ENCODE results near the gene IMPDH1.
"Not testable (repeated sequence)": the region's sequence is repeated elsewhere in the genome, so short reads cannot be mapped to it uniquely, and the experiment has no call there.

IMPDH1 gene

DNA sequence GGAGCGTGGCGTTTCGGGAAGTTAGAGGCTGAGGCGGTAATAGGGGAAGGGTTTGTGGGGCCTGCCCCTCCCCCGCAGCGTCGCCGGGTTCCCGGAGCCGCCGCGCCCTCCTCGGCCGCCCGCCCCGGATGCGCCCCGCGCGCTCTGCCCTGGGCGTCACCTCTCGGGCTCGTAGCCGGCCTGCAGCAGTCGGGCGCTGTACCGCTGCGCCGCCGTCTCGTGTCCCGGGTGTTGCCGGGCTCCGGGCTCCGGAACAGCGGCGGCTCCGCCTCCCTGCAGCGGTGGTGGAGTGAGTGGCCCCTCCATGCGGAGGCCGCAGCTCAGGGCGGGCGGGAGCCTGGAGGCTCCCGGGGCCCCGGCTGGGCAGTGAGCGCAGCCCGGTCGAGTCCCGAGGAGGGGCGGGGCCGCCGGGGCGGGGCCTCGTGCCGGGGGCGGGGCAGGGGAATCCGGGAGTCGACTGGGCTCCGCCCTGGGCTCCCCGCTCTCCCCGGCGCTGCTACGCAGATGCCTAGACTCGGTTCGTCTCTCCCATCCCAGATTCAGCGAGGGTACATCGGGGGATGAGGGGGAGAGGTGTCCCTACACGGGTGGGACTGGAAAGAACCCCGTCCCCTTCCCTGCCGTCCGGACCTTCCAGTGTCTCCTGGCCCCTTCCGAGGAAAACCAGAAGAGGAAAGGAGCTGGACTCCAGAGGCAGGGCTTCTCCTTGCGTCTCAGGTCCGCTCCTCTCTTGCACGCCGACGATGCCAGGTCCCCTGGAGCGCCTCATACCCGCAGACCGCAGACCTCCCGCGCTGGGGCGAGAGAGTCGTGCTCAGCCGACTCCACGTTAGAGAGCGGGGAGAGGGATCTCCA, at the start of gene IMPDH1:
TSS of gene IMPDH1 (minus strand) at position 387 of the 855 bp plus-strand sequence. CDS start at position 306, 81 bp downstream.
- peak; percentile 67 for DNase-seq (ENCODE audit: low read depth)

GRCh38 chr7:128459394-128459878, 49.7 kb upstream of the IMPDH1 start:
- DNase-seq (ENCODE audit: low read depth), result peak; percentile 60

DNA sequence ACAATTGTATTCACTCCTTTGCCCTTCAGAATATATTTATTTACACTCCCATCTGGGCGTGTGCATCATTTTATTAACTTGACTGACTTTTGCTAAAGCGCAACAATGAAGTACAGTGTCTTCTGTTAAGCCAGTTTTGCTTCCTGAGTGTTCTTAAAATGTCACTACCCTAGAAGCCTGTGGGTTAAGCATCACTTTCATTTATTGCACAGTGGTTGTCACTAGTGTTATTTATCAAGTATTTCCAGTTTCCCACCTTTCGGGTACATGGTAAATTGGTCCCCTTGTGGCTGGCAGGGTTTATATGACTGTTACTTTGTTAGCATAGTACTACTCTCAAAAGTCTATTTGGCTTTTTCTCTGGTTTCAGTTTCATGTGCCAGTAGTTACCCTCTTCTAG, 49.2 kb upstream of the IMPDH1 start:
- no peak for DNase-seq (ENCODE audit: low read depth)

DNA sequence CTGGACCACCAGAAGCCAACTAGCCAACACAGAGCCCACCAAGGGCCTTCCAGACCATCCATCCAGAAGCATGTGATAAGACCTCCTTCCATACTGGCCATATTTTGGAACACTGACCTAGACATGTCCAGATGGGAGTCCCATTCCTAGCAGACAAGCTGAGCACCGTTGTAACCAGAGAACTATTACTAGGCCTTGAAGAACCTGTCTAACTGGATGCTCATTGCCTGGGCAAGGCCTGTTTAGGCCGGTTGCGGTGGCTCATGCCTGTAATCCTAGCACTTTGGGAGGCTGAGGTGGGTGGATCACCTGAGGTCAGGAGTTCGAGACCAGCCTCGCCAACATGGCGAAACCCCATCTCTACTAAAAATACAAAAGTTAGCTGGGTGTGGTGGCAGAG, 47.6 kb upstream of the IMPDH1 start:
- not testable (repeated sequence) for DNase-seq (ENCODE audit: low read depth)

DNA sequence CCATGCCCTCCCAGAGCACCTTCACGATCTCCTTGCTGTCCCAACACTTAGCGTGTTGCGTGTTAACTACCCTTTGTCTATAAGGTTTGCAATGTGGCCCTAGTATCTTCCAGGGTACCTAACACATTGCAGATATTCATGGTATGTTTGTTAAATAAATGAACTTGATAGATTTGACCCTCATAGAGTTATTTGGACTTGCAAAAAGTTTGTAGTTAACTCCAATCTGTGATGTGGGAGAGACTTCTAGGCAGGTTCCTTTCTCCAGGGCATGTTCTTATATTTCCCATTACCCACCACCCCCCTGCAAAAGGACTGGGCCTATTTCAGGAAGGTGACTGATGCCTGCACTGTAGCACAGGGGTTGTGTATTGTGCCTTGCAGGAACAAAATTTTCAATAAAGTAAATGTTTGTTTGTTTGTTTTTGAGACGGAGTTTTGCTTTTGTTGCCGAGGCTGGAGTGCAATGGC, 46.5 kb upstream of the IMPDH1 start:
- DNase-seq (ENCODE audit: low read depth), result no peak

- peak; percentile 87 for DNase-seq (ENCODE audit: low read depth)
Measured at GRCh38 chr7:128455543-128456254, 45.9 kb upstream of the IMPDH1 start, which contains the start of gene HILPDA. Gene HILPDA (plus strand): TSS chr7:128455878. CDS start chr7:128457269, 1,391 bp downstream.

GRCh38 chr7:128454808-128455542, 45.2 kb upstream of the IMPDH1 start:
- no peak for DNase-seq (ENCODE audit: low read depth)

DNA sequence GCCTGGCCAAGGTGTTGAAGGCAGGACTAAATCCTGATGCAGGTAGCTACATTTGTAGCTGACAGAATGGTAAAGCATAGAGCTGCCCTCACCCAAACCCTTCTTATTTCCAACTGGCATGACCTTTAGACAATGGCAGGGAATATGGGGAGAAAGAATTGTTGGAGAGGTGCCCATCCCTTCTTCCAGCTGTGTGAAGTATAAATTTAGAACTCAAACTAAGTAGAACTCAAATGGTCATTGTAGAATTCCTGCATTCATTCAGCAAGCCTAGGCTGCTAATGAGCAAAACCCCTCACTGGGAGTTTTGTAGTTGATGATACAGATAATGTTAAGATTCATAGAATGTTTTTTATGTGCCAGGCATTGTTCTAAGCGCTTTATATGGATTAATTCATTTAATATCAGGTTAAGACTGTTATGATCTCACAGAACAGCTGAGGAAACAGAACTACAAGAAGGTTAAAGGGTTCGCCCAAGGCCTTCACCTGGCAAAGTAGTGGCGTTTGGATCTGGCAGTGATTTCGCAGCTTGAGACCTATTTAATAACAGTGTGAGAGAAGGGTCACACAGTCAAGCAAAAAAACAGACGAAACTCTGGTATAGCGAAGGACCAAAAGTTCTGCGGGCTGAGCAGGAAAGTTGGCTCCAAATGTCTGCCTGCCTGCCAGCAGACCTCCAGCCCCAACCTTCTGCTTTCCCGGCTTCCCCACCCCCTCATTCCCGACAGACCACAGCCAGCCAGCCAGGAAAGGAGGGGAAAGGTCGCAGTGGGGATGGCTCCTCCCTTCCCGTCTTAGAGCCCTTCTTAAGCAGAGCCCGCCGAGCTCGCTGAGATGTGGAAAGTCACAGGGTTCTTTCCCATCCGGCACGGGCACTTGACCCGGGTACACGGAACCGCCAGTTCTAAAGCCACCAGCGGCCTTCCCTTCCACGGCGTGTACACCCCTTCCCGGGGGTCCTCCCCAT, 44.3 kb upstream of the IMPDH1 start:
- DNase-seq (ENCODE audit: low read depth), result no peak

GRCh38 chr7:128452552-128452951, 42.8 kb upstream of the IMPDH1 start:
- DNase-seq (ENCODE audit: low read depth), result no peak

DNA sequence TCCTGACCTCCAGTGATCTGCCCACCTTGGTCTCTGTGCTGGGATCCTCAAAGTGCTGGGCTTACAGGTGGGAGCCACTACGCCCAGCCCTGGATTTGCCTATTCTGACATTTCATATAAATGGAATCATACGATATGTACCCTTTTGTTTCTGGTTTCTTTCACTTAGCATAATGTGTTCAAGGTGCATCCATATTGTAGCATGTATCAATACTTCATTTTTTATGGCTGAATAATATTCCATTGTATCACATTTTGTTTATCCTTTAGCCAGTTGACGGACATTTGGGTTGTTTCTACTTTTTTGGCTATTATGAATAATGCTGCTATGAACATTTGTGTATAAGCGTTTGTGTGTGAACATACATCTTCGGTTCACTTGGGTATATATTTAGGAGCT, 41.1 kb upstream of the IMPDH1 start:
- DNase-seq (ENCODE audit: low read depth), result no peak

DNA sequence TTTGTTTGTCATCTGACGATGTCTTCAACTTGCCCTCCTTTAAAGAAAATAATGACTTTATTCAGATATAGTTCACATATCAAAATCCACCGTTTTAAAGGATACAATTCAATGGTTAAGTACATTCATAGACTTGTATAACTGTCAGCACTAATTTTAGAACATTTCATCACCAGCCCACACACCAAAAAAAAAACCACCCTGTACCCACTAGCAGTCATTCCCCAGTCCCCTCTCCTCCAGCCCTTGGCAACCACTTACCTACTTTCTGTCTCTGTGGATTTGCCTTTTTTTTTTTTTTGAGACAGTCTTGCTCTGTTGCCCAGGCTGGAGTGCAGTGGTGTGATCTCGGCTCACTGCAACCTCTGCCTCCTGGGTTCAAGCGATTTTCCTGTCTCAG, 40.6 kb upstream of the IMPDH1 start:
- DNase-seq (ENCODE audit: low read depth), result no peak

DNA sequence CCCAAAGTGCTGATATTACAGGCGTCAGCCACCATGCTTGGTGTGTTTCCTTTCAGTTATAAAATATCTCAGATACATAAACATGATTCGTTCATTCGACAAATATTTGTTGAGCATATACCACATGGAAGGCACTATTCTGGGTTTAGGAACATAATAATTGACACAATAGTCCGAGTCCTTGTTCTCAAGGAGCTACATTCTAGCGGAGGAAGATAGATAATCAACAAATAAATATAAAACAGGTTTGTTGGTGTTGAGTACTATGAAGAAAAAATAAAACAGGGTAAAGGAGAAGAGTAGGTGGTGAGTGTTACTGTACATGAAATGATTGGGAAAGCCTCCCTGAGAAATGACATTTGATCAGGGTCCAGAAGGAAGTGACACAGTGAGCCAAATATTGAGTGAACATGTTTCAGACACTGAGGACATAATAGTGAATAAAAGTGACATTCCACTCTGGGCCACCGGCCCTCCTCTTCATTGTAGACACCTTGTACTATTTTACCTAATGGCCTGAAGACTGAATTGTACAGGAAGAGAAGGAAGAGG, 39.0 kb upstream of the IMPDH1 start:
- no peak for DNase-seq (ENCODE audit: low read depth)

DNA sequence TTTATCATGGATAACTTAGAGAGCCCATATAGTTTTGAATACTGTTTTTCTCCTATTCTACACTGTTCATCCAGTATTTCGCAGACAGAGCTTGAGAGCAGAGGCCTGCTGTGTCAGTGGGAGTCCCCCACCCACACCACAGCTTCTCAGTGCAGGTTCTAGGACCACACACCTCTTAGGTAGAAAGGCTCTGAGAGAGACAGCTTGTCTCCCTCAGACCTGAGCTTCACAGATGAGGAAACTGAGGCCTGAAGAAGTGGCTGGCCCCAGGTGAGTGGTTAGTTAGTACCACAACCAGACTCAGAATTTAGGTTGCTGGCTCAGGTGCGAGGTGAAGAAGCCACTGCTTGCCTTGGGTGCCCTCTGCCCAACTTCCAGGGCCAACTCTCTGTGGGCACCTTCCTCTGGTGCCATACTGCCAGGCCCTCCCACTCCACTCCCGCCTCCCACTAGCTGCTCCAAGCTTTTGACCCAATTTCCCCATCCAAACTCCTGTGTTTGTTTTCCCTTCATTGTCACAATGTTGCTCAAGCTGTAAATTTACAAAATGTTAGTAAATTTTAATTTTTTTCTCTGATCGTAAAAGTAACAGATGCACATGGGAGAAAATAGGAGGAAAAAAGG, 38.3 kb upstream of the IMPDH1 start:
- no peak for DNase-seq (ENCODE audit: low read depth)

DNA sequence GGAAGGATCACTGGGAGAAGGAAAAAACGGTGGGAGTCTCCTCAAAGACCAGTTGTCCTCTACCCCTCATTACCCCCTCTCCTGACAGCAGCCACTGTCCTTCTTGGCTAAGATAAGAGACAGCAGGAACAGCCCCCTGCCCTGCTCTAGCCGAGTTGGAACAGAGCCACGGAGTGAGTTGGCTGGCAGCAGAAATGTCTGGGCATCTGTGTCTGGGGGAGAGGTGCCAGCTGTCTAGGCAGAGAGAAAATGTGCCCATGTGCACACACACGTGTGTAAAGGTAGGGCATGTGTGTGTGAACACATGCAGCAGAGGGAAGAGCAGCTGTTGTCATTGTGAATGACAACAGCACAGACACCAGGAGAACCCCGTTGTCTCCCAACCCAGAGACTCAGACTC, 36.5 kb upstream of the IMPDH1 start:
- DNase-seq (ENCODE audit: low read depth), result no peak

- no peak for DNase-seq (ENCODE audit: low read depth)
Measured at GRCh38 chr7:128443831-128444600, 34.2 kb upstream of the IMPDH1 start.

DNA sequence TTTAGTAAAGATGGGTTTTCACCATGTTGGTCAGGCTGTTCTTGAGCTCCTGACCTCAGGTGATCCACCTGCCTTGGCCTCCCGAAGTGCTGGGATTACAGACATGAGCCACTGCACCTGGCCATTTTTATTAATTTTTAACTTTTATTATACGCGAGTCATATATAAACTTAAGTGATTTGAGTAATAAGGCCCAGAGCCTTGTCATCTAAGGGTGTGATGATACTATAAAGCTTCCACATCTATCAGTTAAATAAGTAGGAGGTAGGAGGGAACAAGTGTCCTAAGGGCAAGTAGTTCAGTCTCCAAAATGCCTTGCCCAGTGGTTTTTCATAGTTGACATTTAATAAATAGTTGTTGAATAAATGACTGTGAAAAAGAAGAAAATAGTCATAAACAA, 32.6 kb upstream of the IMPDH1 start:
- no peak for DNase-seq (ENCODE audit: low read depth)

GRCh38 chr7:128437426-128438332, 27.9 kb upstream of the IMPDH1 start:
- no peak for DNase-seq (ENCODE audit: low read depth)

GRCh38 chr7:128435327-128435686, 25.5 kb upstream of the IMPDH1 start:
- no peak for DNase-seq (ENCODE audit: low read depth)
